Measurements from ENCODE around the gene RAB4A. TPM values are rescaled to one million over a fixed set of nuclear protein-coding genes. Genes with fewer than 3 reads are reported as not detected.
A peak's percentile ranks its signal among the peaks of the same experiment; 100 is the strongest.

RAB4A gene
- total and polyA plus RNA-seq, 9 of the 15 experiments (the other 6 are each of a cell fraction or from before 2014, with no cell fraction given) = 8.3 to 61.0 (median 26.7) TPM

- TF ChIP-seq ZBTB49 (CRISPR knock-in tag; IDR thresholded peaks at IDR 0.05; ENCODE audit: borderline replicate concordance) (no peak), TOE1 (IDR thresholded peaks at IDR 0.05; ENCODE audit: borderline replicate concordance) (no peak), TOE1 (CRISPR knock-in tag; IDR thresholded peaks at IDR 0.05; ENCODE audit: borderline replicate concordance, low read depth) (no peak), JUND (IDR thresholded peaks at IDR 0.05; ENCODE audit: borderline replicate concordance, low read depth, low read length) (peak; percentile 4; the same call in 1 of the 2 replicates), JUND (tag; IDR thresholded peaks at IDR 0.05; ENCODE audit: borderline replicate concordance, low read depth, low read length) (no peak; the same call in 2 of the 3 replicates), ZNF395 (CRISPR knock-in tag; IDR thresholded peaks at IDR 0.05) (peak; percentile 31; the same call in 1 of the 2 replicates), ELF4 (CRISPR knock-in tag; IDR thresholded peaks at IDR 0.05) (0 out of 2 replicates have a peak, but pooled peaks have one; percentile 41), ZNF512 (tag; IDR thresholded peaks at IDR 0.05) (no peak), PHF20 (IDR thresholded peaks at IDR 0.05; ENCODE audit: partially characterized antibody) (peak; percentile 45), ZBTB9 (CRISPR knock-in tag; IDR thresholded peaks at IDR 0.05) (peak; percentile 94), PCBP1 (IDR thresholded peaks at IDR 0.05; ENCODE audit: low read depth, low read length, poor library complexity, severe bottlenecking) (peak; percentile 12), IRF2 (CRISPR knock-in tag; IDR thresholded peaks at IDR 0.05) (0 out of 2 replicates have a peak, but pooled peaks have one; percentile 39), HSF4 (CRISPR knock-in tag; IDR thresholded peaks at IDR 0.05; ENCODE audit: borderline replicate concordance) (no peak), ZNF668 (CRISPR knock-in tag; IDR thresholded peaks at IDR 0.05) (0 out of 2 replicates have a peak, but pooled peaks have one; percentile 53), NFATC3 (IDR thresholded peaks at IDR 0.05) (no peak), C11orf30 (IDR thresholded peaks at IDR 0.05; ENCODE audit: low read depth) (no peak), FOXJ3 (CRISPR knock-in tag; IDR thresholded peaks at IDR 0.05) (no peak), FOXA3 (CRISPR knock-in tag; conservative IDR thresholded peaks at IDR 0.05 in 1 of 2, IDR thresholded peaks at IDR 0.05 in 1 of 2) (no peak), SUPT5H (IDR thresholded peaks at IDR 0.05) (peak; percentile 81), ZFP36 (IDR thresholded peaks at IDR 0.05; ENCODE audit: low read depth, low read length, partially characterized antibody) (no peak), ZNF57 (CRISPR knock-in tag; IDR thresholded peaks at IDR 0.05) (no peak)
These were observed 72.0 kb downstream of the RAB4A start, which contains the start of gene CCSAP (continued) for GRCh38 chr1:229342656-229343569.
